ENCODE measurements around the gene HOXC4.
"Not testable (repeated sequence)": the region's sequence is repeated elsewhere in the genome, so short reads cannot be mapped to it uniquely, and the experiment has no call there.

Gene HOXC4

DNA sequence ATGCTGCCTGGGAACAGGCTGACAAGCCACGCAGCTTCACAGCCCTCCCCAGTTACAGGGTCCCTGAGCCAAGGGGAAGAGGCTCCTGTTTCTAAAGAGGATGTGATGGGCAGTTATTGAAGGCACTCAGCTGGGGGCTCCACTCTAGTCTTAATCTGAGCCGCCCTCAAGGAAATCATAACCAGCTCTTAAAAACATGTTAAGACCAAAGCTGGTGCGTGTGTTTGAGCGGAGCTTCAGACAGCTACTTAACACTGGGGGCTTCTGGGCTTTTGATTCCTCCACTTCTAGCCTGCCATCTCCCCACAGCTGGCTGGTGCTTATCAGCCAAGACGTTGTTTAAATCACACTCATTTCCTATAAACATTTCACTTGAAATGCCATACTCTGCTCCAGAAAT, 42.3 kb downstream of the HOXC4 start:
- DNase-seq = not testable (repeated sequence)

GRCh38 chr12:54098644-54099043, 45.0 kb downstream of the HOXC4 start:
- DNase-seq = not testable (repeated sequence)

GRCh38 chr12:54100588-54100987, 47.0 kb downstream of the HOXC4 start:
- not testable (repeated sequence) for DNase-seq

DNA sequence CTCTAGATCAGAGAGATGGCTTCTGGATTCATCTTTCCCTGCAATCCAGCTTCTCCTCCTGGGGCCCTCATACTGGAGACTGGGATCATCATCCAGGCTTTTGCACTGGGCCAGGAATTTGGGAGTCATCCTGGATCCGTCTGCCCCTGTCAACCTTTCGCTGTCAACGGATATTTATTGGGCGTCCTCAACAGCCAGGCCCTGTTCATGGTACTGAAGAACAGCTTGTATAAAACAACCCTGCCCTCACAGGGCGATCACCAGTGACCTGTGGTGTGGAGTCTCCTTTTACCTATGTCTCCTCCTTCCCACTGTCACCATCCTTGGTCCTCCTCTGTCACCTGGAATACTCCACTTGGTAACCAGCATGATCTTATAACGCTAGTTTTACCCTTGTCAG, 48.6 kb downstream of the HOXC4 start:
- DNase-seq = not testable (repeated sequence)

DNA sequence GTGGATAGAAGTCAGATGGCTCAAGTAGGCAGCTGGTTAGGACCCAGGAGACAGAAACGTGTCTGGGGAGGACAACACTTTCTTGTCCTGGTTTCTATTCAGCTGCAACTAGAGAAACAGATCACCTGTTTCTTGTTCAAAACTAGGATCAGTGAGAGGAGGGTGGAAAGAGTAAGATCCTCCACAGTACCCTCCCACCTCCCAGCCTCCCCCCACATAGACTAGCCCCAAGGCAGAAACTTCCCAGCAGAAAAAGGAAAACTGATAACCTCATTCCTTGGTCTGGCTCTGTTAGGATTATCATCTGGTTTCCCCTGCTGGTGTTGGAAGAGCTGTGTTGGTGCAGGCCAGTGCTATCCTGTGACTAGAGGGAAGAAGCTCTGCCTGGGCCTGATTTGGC, 50.2 kb downstream of the HOXC4 start:
- DNase-seq = not testable (repeated sequence)
